ENCODE measurements around the gene MTARC2. TPM values are rescaled to one million over a fixed set of nuclear protein-coding genes. Genes with fewer than 3 reads are reported as not detected.

The MTARC2 gene
- total and polyA plus RNA-seq, 7 experiments from 2014 or later: 1.1 TPM; not detected in 6

DNA sequence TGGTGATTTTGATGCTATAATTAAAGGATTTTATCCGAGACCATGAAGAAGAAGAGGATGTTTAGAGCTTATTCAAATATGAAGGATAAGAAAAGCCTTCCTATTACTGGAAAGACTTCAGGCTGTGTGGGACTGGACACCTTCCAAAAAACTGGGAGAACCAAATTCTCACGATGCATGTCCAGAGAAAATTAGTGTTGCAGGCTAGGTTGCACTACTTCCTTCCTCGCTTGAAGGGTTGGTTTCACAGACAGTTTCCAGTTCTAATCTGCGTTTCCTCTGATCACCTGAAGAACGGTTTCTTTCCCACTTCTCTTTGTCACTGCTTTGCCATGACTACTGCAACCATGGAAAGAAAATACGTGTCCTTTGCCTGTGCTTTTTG lies 2.0 kb downstream of the MTARC2 start:
- ChIA-PET POLR2A (no interaction called here), CTCF (interaction anchor here (2.2 kb wide), 1 partner anchor 17 kb away, joined by 7 read pairs; no protein-coding TSS in a partner anchor)
- Histone ChIP-seq H3K4me3 (ENCODE audit: low read length) (no peak overlapping the region), H3K4me1 (ENCODE audit: control insufficient read depth in 2 of 2, insufficient read depth in 2 of 2, low read length in 2 of 2) (no peaks in the 10 kb centered on the region), H3K9me3 (ENCODE audit: control insufficient read depth in 2 of 3, low read length in 3 of 3) (no peaks in the 10 kb centered on the region), H3K27me3 (ENCODE audit: control insufficient read depth in 2 of 2, insufficient read depth in 2 of 2, low read length in 2 of 2) (peaks cover 0 to 5% of the 10 kb centered on the region in 2 donors), H3K36me3 (ENCODE audit: control insufficient read depth in 2 of 3, insufficient read depth in 3 of 3, low read length in 3 of 3) (no peaks in the 10 kb centered on the region), H3K27ac (ENCODE audit: low read depth, low read length) (no peak overlapping the region)
- H3K27ac Mint-ChIP-seq: no peak overlapping the region
- ATAC-seq (no peak), DNase-seq (no peak)
- peaks cover 0 to 16% (median 0%) of the 10 kb centered on the region in 7 donors for H3K4me1 Mint-ChIP-seq
- H3K27me3 Mint-ChIP-seq: peaks cover 62 to 72% (median 66%) of the 10 kb centered on the region in 5 donors
- peaks cover 0 to 3% (median 0%) of the 10 kb centered on the region in 5 donors for H3K36me3 Mint-ChIP-seq
- H3K4me3 Mint-ChIP-seq: no peak overlapping the region
- H3K9me3 Mint-ChIP-seq: peaks cover 0 to 4% (median 0%) of the 10 kb centered on the region in 11 donors
- intact Hi-C loops (cut with micrococcal nuclease): no loop called here

DNA sequence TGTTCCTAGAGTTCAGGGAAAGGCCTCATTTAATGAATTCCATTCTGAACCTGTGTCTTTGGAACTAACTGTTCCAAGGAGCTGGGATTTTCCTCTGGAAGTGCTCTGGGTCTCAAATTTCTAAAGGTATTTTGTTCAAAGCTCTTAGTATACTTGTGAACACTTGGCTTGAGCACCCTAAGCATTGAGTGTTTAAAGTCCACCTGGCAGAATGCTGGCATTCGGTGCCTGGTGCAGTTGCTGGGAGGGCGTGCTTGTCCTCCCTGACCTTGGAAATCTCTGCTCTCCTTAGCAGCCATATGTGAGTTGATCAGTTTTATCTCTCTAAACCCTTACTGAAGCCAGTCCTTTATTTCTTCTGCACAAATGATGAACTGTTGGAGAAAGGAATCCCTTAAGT lies 3.0 kb downstream of the MTARC2 start:
- H3K27ac ChIP-seq (ENCODE audit: low read depth, low read length): no peak overlapping the region
- intact Hi-C loops (cut with micrococcal nuclease): no loop called here
- H3K36me3 ChIP-seq (ENCODE audit: control insufficient read depth in 2 of 3, insufficient read depth in 3 of 3, low read length in 3 of 3): no peaks in the 10 kb centered on the region
- Mint-ChIP-seq H3K4me1 (peaks cover 0 to 16% (median 0%) of the 10 kb centered on the region in 7 donors), H3K27ac (no peak overlapping the region), H3K36me3 (peaks cover 0 to 3% (median 0%) of the 10 kb centered on the region in 5 donors), H3K27me3 (peaks cover 57 to 68% (median 65%) of the 10 kb centered on the region in 5 donors), H3K4me3 (no peak overlapping the region), H3K9me3 (peaks cover 0 to 4% (median 0%) of the 10 kb centered on the region in 11 donors)
- H3K27me3 ChIP-seq (ENCODE audit: control insufficient read depth in 2 of 2, insufficient read depth in 2 of 2, low read length in 2 of 2): peaks cover 0 to 5% of the 10 kb centered on the region in 2 donors
- no peak for ATAC-seq
- no peaks in the 10 kb centered on the region for H3K4me1 ChIP-seq (ENCODE audit: control insufficient read depth in 2 of 2, insufficient read depth in 2 of 2, low read length in 2 of 2)
- ChIA-PET POLR2A (no interaction called here), CTCF (interaction anchor here (2.2 kb wide), 1 partner anchor 18 kb away, joined by 7 read pairs; no protein-coding TSS in a partner anchor)
- no peaks in the 10 kb centered on the region for H3K9me3 ChIP-seq (ENCODE audit: control insufficient read depth in 2 of 3, low read length in 3 of 3)
- no peak for DNase-seq
- no peak overlapping the region for H3K4me3 ChIP-seq (ENCODE audit: low read length)

- no peaks in the 10 kb centered on the region for H3K36me3 ChIP-seq (ENCODE audit: control insufficient read depth in 2 of 3, insufficient read depth in 3 of 3, low read length in 3 of 3)
- ChIA-PET CTCF (no interaction called here), POLR2A (no interaction called here)
- intact Hi-C loops (cut with micrococcal nuclease): no loop called here
- DNase-seq (no peak), ATAC-seq (no peak)
- Mint-ChIP-seq H3K27ac (no peak overlapping the region), H3K9me3 (peaks cover 0 to 1% (median 0%) of the 10 kb centered on the region in 11 donors), H3K36me3 (peaks cover 0 to 3% (median 0%) of the 10 kb centered on the region in 5 donors), H3K27me3 (peaks cover 29 to 55% (median 42%) of the 10 kb centered on the region in 5 donors), H3K4me3 (no peak overlapping the region), H3K4me1 (no peaks in the 10 kb centered on the region)
- peaks cover 0 to 5% of the 10 kb centered on the region in 2 donors for H3K27me3 ChIP-seq (ENCODE audit: control insufficient read depth in 2 of 2, insufficient read depth in 2 of 2, low read length in 2 of 2)
- no peaks in the 10 kb centered on the region for H3K9me3 ChIP-seq (ENCODE audit: control insufficient read depth in 2 of 3, low read length in 3 of 3)
- H3K4me3 ChIP-seq (ENCODE audit: low read length): no peak overlapping the region
- no peaks in the 10 kb centered on the region for H3K4me1 ChIP-seq (ENCODE audit: control insufficient read depth in 2 of 2, insufficient read depth in 2 of 2, low read length in 2 of 2)
- no peak overlapping the region for H3K27ac ChIP-seq (ENCODE audit: low read depth, low read length)
These were observed 6.2 kb downstream of the MTARC2 start for GRCh38 chr1:220754212-220754917.

- ChIA-PET POLR2A (no interaction called here), CTCF (no interaction called here)
- Mint-ChIP-seq H3K27me3 (peaks cover 27 to 52% (median 37%) of the 10 kb centered on the region in 5 donors), H3K9me3 (peaks cover 0 to 1% (median 0%) of the 10 kb centered on the region in 11 donors), H3K36me3 (no peaks in the 10 kb centered on the region), H3K4me3 (no peak overlapping the region), H3K27ac (no peak overlapping the region), H3K4me1 (no peaks in the 10 kb centered on the region)
- DNase-seq (no peak), ATAC-seq (no peak)
- Histone ChIP-seq H3K4me1 (ENCODE audit: control insufficient read depth in 2 of 2, insufficient read depth in 2 of 2, low read length in 2 of 2) (no peaks in the 10 kb centered on the region), H3K4me3 (ENCODE audit: low read length) (no peak overlapping the region), H3K27me3 (ENCODE audit: control insufficient read depth in 2 of 2, insufficient read depth in 2 of 2, low read length in 2 of 2) (peaks cover 0 to 5% of the 10 kb centered on the region in 2 donors), H3K27ac (ENCODE audit: low read depth, low read length) (no peak overlapping the region), H3K9me3 (ENCODE audit: control insufficient read depth in 2 of 3, low read length in 3 of 3) (no peaks in the 10 kb centered on the region), H3K36me3 (ENCODE audit: control insufficient read depth in 2 of 3, insufficient read depth in 3 of 3, low read length in 3 of 3) (no peaks in the 10 kb centered on the region)
- intact Hi-C loops (cut with micrococcal nuclease): no loop called here
These were observed 6.8 kb downstream of the MTARC2 start for GRCh38 chr1:220754918-220755295.

DNA sequence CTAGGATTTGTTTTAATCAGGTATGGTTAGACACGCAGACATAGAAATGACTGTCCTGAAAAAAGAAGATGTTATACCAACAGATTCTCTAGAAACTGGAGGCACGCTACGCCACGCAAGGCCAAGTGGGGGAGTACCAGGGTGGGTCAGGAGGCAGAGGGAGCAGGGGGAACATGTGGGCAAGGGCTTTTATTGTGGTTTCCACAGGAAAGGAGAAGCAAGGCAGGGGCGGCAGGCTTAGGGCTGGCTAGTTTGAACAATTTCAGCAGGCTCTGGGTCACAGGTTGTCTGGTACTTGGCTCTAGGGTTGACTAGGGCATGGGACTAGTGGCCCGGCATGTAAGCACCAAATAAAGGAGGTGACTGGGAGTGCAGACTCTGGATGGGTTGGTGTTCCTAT lies 7.2 kb downstream of the MTARC2 start:
- peaks cover 0 to 4% of the 10 kb centered on the region in 2 donors for H3K27me3 ChIP-seq (ENCODE audit: control insufficient read depth in 2 of 2, insufficient read depth in 2 of 2, low read length in 2 of 2)
- no peak for ATAC-seq
- intact Hi-C loops (cut with micrococcal nuclease): no loop called here
- H3K4me3 ChIP-seq (ENCODE audit: low read length): no peak overlapping the region
- H3K36me3 ChIP-seq (ENCODE audit: control insufficient read depth in 2 of 3, insufficient read depth in 3 of 3, low read length in 3 of 3): no peaks in the 10 kb centered on the region
- Mint-ChIP-seq H3K9me3 (peaks cover 0 to 1% (median 0%) of the 10 kb centered on the region in 11 donors), H3K27me3 (peaks cover 23 to 48% (median 33%) of the 10 kb centered on the region in 5 donors), H3K4me3 (no peak overlapping the region), H3K4me1 (no peaks in the 10 kb centered on the region), H3K36me3 (no peaks in the 10 kb centered on the region), H3K27ac (no peak overlapping the region)
- no peaks in the 10 kb centered on the region for H3K9me3 ChIP-seq (ENCODE audit: control insufficient read depth in 2 of 3, low read length in 3 of 3)
- no peak for DNase-seq
- H3K27ac ChIP-seq (ENCODE audit: low read depth, low read length): no peak overlapping the region
- ChIA-PET CTCF (no interaction called here), POLR2A (no interaction called here)
- no peaks in the 10 kb centered on the region for H3K4me1 ChIP-seq (ENCODE audit: control insufficient read depth in 2 of 2, insufficient read depth in 2 of 2, low read length in 2 of 2)

DNA sequence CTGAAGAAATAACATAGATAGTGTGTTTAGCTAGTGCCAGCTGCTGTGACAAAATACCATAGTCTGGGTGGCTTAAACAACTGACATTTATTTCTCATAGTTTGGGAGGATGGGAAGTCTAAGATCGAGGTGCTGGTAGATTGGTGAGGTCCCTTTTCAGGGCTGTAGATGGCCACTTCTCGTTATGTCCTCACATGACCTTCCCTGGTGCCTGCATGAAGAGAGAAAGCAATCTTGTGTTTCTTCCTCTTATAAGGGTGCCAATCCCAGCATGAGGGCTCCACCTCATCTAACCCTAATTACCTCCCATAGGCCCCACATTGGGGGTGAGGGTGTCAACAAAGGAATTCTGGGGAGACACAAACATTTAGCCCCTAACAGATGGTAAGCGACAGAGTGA lies 9.3 kb downstream of the MTARC2 start:
- POLR2A ChIA-PET: no interaction called here
- Mint-ChIP-seq H3K27me3 (peaks cover 10 to 32% (median 15%) of the 10 kb centered on the region in 5 donors), H3K27ac (no peak overlapping the region), H3K4me1 (no peaks in the 10 kb centered on the region), H3K9me3 (no peaks in the 10 kb centered on the region), H3K4me3 (no peak overlapping the region), H3K36me3 (no peaks in the 10 kb centered on the region)
- ATAC-seq (no peak), DNase-seq (no peak)
- CTCF ChIA-PET: no interaction called here
- H3K9me3 ChIP-seq (ENCODE audit: control insufficient read depth in 2 of 3, low read length in 3 of 3): no peaks in the 10 kb centered on the region
- H3K27me3 ChIP-seq (ENCODE audit: control insufficient read depth in 2 of 2, insufficient read depth in 2 of 2, low read length in 2 of 2): no peaks in the 10 kb centered on the region
- H3K4me1 ChIP-seq (ENCODE audit: control insufficient read depth in 2 of 2, insufficient read depth in 2 of 2, low read length in 2 of 2): no peaks in the 10 kb centered on the region
- no peaks in the 10 kb centered on the region for H3K36me3 ChIP-seq (ENCODE audit: control insufficient read depth in 2 of 3, insufficient read depth in 3 of 3, low read length in 3 of 3)
- H3K27ac ChIP-seq (ENCODE audit: low read depth, low read length): no peak overlapping the region
- intact Hi-C loops (cut with micrococcal nuclease): no loop called here
- H3K4me3 ChIP-seq (ENCODE audit: low read length): no peak overlapping the region

- H3K27ac Mint-ChIP-seq: no peak overlapping the region
- H3K4me1 Mint-ChIP-seq: no peaks in the 10 kb centered on the region
- Histone ChIP-seq H3K9me3 (ENCODE audit: control insufficient read depth in 2 of 3, low read length in 3 of 3) (no peaks in the 10 kb centered on the region), H3K27ac (ENCODE audit: low read depth, low read length) (no peak overlapping the region), H3K4me1 (ENCODE audit: control insufficient read depth in 2 of 2, insufficient read depth in 2 of 2, low read length in 2 of 2) (no peaks in the 10 kb centered on the region), H3K36me3 (ENCODE audit: control insufficient read depth in 2 of 3, insufficient read depth in 3 of 3, low read length in 3 of 3) (no peaks in the 10 kb centered on the region), H3K4me3 (ENCODE audit: low read length) (no peak overlapping the region), H3K27me3 (ENCODE audit: control insufficient read depth in 2 of 2, insufficient read depth in 2 of 2, low read length in 2 of 2) (no peaks in the 10 kb centered on the region)
- ATAC-seq (no peak), DNase-seq (no peak)
- H3K9me3 Mint-ChIP-seq: no peaks in the 10 kb centered on the region
- H3K4me3 Mint-ChIP-seq: no peak overlapping the region
- ChIA-PET CTCF (no interaction called here), POLR2A (no interaction called here)
- intact Hi-C loops (cut with micrococcal nuclease): no loop called here
- no peaks in the 10 kb centered on the region for H3K36me3 Mint-ChIP-seq
- peaks cover 9 to 26% (median 15%) of the 10 kb centered on the region in 5 donors for H3K27me3 Mint-ChIP-seq
These were observed 11.0 kb downstream of the MTARC2 start for GRCh38 chr1:220759147-220759546.

Data from naive thymus-derived CD4-positive, alpha-beta T cell (primary cell).